Nephron progenitor cell (in vitro differentiated cells): Measurements from ENCODE around the gene SLC25A30.

Experiments used
- DNase-seq: peaks from one replicate; pipeline ENCODE4 v3.0.0; 2021
- H3K27ac Mint-ChIP-seq: 2 replicates; pipeline ENCODE4 v1.8.0; 2021; ENCODE audit warnings: mild to moderate bottlenecking, moderate library complexity, mixed read lengths
- H3K27me3 Mint-ChIP-seq: 2 replicates; pipeline ENCODE4 v1.8.0; 2021; ENCODE audit warnings: mild to moderate bottlenecking, low read depth, mixed read lengths; ENCODE audit not compliant: poor library complexity
- H3K36me3 Mint-ChIP-seq: 2 replicates; pipeline ENCODE4 v1.8.0; 2021; ENCODE audit warnings: low read depth, mixed read lengths
- H3K4me1 Mint-ChIP-seq: 2 replicates; pipeline ENCODE4 v1.8.0; 2021; ENCODE audit warnings: mixed read lengths
- H3K4me3 Mint-ChIP-seq: 2 replicates; pipeline ENCODE4 v1.8.0; 2021; ENCODE audit warnings: mild to moderate bottlenecking, moderate library complexity, mixed read lengths
- H3K9me3 Mint-ChIP-seq: 2 replicates; pipeline ENCODE4 v1.8.0; 2021; ENCODE audit warnings: mild to moderate bottlenecking, moderate library complexity, mixed read lengths
- TF ChIP-seq, protein P1 (sequence below): fragments of 200-600 bp; sonication (generic); IDR thresholded peaks from 2 replicates; pipeline ENCODE4 v1.5.0; 2021; ENCODE audit warnings: antibody characterized with exemption

Gene SLC25A30

DNA sequence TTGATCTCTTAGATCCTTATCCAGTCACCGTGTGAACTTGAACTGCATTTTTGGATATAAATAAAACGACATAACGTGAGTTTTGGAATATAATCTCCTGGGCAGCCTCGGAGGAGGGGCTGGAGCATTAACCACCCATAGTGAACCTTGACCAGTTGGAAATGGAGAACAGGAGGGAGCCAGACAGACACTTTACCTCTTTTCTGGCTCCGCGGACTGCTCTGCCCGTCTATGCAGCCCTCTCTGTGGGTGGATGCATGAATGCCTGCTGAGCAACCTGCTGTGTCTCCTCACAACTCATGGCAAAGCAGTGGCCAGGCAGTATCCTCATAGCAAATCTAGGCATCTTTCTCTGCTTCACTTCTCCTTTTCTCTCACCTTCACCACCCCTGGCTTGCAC is 36.0 kb upstream of the SLC25A30 start:
- Mint-ChIP-seq H3K9me3 (peaks cover 10% of the 10 kb centered on the region), H3K36me3 (no peaks in the 10 kb centered on the region), H3K4me3 (no peak overlapping the region), H3K4me1 (peaks cover 6% of the 10 kb centered on the region), H3K27me3 (peaks cover 28% of the 10 kb centered on the region), H3K27ac (no peak overlapping the region)
- no peak for DNase-seq
- TF ChIP-seq, protein P1, sequence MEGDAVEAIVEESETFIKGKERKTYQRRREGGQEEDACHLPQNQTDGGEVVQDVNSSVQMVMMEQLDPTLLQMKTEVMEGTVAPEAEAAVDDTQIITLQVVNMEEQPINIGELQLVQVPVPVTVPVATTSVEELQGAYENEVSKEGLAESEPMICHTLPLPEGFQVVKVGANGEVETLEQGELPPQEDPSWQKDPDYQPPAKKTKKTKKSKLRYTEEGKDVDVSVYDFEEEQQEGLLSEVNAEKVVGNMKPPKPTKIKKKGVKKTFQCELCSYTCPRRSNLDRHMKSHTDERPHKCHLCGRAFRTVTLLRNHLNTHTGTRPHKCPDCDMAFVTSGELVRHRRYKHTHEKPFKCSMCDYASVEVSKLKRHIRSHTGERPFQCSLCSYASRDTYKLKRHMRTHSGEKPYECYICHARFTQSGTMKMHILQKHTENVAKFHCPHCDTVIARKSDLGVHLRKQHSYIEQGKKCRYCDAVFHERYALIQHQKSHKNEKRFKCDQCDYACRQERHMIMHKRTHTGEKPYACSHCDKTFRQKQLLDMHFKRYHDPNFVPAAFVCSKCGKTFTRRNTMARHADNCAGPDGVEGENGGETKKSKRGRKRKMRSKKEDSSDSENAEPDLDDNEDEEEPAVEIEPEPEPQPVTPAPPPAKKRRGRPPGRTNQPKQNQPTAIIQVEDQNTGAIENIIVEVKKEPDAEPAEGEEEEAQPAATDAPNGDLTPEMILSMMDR, result no peak

DNA sequence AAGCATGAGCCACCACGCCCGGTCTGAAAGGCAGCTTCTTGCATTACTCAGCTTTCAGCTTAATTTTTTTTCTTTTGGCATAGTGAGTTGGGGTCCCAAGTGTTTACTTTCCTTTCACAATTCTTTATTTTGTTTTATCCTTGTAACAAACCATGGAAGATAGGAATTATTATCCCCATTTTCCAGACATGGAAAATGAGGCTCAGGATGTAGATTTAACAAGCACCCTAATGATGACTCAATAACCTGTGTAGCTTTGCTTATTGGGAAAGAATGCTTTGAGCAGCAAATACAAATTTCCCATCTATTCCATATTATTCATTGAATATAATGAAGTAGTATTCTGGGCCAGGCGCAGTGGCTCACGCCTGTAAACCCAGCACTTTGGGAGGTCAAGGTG is 33.1 kb upstream of the SLC25A30 start:
- Mint-ChIP-seq H3K27ac (no peak overlapping the region), H3K27me3 (peaks cover 14% of the 10 kb centered on the region), H3K9me3 (no peaks in the 10 kb centered on the region), H3K4me1 (peaks cover 17% of the 10 kb centered on the region), H3K4me3 (no peak overlapping the region), H3K36me3 (no peaks in the 10 kb centered on the region)
- DNase-seq, result no peak
- TF ChIP-seq, protein P1, result no peak

DNA sequence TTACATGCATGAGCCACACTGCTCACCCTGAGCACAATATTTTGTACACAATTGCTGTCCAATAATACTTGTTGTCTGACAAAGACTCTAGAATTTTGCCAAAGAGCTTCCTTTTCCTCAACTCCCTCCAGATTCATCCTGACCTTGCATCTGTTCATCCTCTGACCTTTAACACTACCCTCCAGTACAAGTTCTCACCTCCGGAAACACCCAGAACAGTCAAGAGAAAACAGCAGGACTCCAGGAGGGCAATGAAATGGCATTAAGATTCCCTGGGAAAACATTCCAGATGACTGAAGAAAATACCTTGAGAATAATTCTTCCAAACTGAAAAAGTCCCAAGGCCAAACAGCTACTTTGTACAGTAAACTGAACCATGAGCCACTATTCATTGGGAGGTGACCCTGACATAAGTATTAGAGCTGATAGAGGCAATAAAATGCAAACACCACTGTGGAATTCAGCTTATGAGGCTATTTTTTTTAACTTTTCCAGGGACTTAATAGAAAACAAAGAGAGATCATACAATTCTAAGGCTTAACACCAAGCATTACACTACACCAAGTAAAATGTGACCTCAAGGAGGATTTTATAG is 30.9 kb upstream of the SLC25A30 start:
- no peak for DNase-seq
- TF ChIP-seq, protein P1, result no peak
- H3K4me3 Mint-ChIP-seq, result no peak overlapping the region
- peaks cover 11% of the 10 kb centered on the region for H3K27me3 Mint-ChIP-seq
- peaks cover 16% of the 10 kb centered on the region for H3K4me1 Mint-ChIP-seq
- no peaks in the 10 kb centered on the region for H3K36me3 Mint-ChIP-seq
- H3K9me3 Mint-ChIP-seq, result no peaks in the 10 kb centered on the region
- H3K27ac Mint-ChIP-seq, result no peak overlapping the region

DNA sequence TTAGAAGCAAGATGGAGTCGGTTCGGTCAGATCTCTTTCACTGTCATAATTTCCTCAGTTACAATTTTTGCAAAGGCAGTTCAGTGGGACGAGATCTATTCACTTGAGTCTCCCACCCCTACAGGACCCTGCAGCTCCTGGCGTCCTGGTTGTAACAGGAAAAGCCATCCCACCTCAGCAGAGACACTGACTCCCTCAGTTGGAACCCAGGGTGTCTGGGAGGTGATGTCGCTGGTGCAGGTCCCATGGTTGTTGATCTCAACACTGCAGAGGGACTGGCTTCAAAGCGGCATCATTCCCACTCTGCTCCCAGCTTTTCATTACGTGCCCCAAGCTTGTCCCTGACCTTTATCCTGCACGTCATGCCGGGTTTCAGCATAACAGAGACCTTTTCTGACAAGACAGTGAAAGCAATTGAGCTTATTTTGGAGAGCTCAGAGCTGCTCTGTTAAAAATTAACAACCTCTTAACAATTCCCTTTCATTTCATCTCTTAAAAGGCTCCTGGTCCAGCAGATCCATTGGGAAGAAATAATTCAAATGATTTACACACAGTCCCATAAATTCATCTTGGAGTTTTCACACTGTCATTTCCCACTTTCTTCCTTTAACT is 29.0 kb upstream of the SLC25A30 start:
- H3K4me3 Mint-ChIP-seq, result no peak overlapping the region
- H3K27me3 Mint-ChIP-seq, result peaks cover 14% of the 10 kb centered on the region
- TF ChIP-seq, protein P1, result no peak
- H3K9me3 Mint-ChIP-seq, result no peaks in the 10 kb centered on the region
- H3K36me3 Mint-ChIP-seq, result no peaks in the 10 kb centered on the region
- no peak for DNase-seq
- H3K27ac Mint-ChIP-seq, result no peak overlapping the region
- H3K4me1 Mint-ChIP-seq, result peaks cover 11% of the 10 kb centered on the region

DNA sequence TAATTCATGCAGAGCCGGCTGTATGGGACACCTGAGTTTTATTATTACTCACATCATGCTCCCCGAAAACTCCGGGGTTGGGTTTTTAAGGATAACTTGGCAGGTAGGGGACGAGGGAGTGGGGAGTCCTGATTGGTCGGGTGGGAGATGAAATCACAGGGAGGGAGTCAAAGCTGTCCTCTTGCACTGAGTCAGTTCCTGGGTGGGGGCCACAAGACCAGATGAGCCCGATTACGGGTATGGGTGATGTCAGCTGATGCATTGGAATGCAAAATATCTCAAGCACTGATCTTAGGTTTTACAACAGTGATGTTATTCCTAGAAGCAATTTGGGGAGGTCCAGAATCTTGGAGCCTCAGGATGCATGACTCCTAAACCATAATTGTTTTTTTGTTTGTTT is 28.0 kb upstream of the SLC25A30 start:
- no peaks in the 10 kb centered on the region for H3K9me3 Mint-ChIP-seq
- no peaks in the 10 kb centered on the region for H3K36me3 Mint-ChIP-seq
- DNase-seq, result no peak
- H3K4me1 Mint-ChIP-seq, result peaks cover 11% of the 10 kb centered on the region
- H3K27ac Mint-ChIP-seq, result no peak overlapping the region
- no peak overlapping the region for H3K4me3 Mint-ChIP-seq
- peaks cover 14% of the 10 kb centered on the region for H3K27me3 Mint-ChIP-seq
- TF ChIP-seq, protein P1, result no peak

DNA sequence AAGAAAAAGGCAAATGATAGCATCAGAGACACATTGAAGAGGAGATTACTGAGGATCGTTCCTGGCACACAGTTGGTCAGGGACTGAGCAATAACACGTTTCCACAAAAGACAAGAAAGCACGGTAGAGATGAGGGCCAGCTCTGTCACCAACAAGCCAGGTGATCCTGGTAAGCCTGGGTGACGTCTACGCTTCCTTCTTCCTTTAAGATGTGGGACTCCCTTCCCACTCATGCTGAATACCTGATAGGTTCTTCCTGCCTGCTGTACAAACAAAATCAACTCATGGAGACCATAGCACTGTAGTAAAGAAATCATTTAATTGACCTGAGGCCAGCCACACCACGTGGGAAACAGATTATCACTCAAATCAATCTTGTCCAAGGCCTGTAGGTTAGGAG is 26.9 kb upstream of the SLC25A30 start:
- H3K36me3 Mint-ChIP-seq, result no peaks in the 10 kb centered on the region

More for the DNA sequence above, 26.9 kb upstream of the SLC25A30 start:
- no peak for DNase-seq
- no peak overlapping the region for H3K4me3 Mint-ChIP-seq
- H3K27me3 Mint-ChIP-seq, result peaks cover 14% of the 10 kb centered on the region
- H3K27ac Mint-ChIP-seq, result no peak overlapping the region
- no peaks in the 10 kb centered on the region for H3K9me3 Mint-ChIP-seq
- peaks cover 20% of the 10 kb centered on the region for H3K4me1 Mint-ChIP-seq
- TF ChIP-seq, protein P1, result no peak
